IPS-18c (cell line): Measurements from ENCODE around the gene RAP1GAP.

ENCODE experiments used
- H3K4me3 ChIP-seq: 2 replicates; pipeline ENCODE4 v1.7.0; 2013; ENCODE audit warnings: low read depth, mild to moderate bottlenecking, low read length, moderate library complexity; ENCODE audit not compliant: insufficient read depth
- H3K9me3 ChIP-seq: one replicate; pipeline ENCODE4 v1.6.1; 2013; ENCODE audit warnings: mild to moderate bottlenecking, low read length, moderate library complexity; ENCODE audit not compliant: control insufficient read depth, insufficient read depth

RAP1GAP gene

GRCh38 chr1:21596174-21596573 is 73.0 kb downstream of the RAP1GAP start:
- H3K9me3 ChIP-seq, result no peaks in the 10 kb centered on the region

GRCh38 chr1:21594935-21595897 is 73.9 kb downstream of the RAP1GAP start:
- Histone ChIP-seq H3K4me3 (no peak overlapping the region), H3K9me3 (no peaks in the 10 kb centered on the region)

More at GRCh38 chr1:21596174-21596573, 73.0 kb downstream of the RAP1GAP start:
- no peak overlapping the region for H3K4me3 ChIP-seq

GRCh38 chr1:21594501-21594900 is 74.7 kb downstream of the RAP1GAP start:
- Histone ChIP-seq H3K4me3 (no peak overlapping the region), H3K9me3 (no peaks in the 10 kb centered on the region)

DNA sequence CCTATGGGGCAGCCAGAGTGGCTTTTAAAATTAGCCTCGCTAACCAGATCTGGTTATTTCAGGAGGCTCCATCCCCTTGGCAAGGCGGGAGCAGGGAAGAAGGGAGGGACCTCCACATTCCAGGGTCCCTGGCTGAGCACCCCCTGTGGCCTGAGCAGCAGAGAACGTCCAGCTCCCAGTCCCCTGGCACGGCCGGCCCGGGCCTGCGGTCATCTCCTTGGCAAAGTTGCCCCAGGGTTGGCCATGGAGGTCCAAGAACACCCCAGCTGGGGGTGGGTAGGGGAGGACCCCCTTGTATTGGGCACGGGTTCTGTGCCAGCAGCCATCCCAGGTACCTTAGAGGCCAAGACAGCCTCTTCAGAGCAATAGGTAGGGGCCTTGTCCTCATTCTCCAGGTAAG is 75.9 kb downstream of the RAP1GAP start:
- Histone ChIP-seq H3K9me3 (no peaks in the 10 kb centered on the region), H3K4me3 (no peak overlapping the region)

DNA sequence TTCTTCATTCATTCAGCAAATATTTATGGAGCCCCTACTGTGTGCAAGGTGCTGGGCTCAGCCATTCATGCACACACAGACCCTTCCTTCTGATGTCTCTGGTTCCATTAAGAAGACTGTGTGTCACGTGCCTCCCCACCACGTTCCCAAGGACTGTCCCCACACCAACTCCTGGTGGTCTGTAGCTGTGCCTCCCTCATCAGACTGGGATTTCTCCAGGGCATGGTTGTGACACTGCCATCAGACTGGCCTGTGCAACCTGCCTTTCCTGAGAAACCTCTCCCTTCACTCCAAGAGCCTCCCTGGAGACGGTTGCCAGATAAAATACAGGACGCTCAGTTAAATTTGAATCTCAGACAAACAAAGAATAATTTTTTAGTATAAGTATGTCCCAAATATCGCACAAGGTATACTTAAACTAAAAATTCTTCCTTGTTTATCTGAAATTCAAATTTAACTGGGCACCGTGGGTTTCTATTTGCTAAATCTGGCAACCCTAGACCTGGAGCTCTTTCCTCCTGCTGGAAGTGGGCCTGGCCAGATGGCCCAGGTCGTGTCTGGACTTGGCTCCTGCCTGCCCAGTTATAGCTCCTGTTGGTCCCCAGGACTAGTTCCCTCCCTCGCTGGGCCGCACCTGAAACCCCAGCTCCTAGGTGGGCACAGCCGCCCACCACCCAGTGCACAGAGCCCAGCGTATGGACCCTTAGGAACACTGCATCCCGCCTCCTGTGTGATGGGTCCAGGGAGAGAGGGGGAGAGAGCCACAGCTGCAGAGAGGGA is 76.9 kb downstream of the RAP1GAP start:
- Histone ChIP-seq H3K9me3 (no peaks in the 10 kb centered on the region), H3K4me3 (no peak overlapping the region)

DNA sequence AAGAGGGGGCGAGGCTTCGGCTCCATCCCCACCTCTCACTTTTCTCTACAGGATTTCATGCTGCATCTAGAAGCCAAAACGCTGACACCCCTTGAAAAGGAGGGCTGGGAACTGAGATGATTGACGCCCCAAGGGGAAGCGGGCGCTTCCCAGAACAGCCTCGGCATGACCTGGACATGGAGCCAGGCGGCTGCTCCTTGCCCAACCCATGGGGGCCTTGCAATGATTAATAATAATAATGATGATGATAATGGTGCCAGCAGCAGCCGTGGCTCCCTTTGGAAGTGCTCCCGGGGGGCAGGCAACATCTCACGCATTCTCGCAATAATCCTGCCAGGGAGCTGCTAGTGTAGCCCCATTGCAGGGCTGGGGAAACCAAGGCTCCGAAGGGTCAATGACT is 78.2 kb downstream of the RAP1GAP start:
- H3K9me3 ChIP-seq, result no peaks in the 10 kb centered on the region
- no peak overlapping the region for H3K4me3 ChIP-seq

GRCh38 chr1:21590126-21590880 is 78.9 kb downstream of the RAP1GAP start:
- Histone ChIP-seq H3K9me3 (no peaks in the 10 kb centered on the region), H3K4me3 (no peak overlapping the region)

DNA sequence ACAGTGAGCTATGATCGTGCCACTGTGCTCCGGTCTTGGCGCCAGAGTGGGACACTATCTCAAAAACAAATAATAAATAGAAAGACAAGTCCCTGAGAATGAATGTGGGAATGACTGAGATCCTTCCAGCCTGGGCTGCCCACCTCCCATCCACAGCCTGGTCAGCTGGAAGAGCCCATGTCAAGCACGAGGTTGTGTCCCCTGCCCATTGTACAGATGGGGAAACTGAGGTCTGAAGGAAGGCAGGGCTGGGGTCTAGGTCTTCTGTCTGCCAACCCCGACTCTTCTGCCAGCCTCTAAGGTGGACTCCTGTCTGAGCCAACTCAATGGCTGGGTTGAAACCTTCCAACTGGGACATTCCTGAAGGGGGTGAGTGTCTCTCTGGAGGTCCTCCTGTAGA is 79.5 kb downstream of the RAP1GAP start:
- Histone ChIP-seq H3K4me3 (no peak overlapping the region), H3K9me3 (no peaks in the 10 kb centered on the region)

GRCh38 chr1:21587602-21587953 is 81.6 kb downstream of the RAP1GAP start:
- Histone ChIP-seq H3K4me3 (no peak overlapping the region), H3K9me3 (no peaks in the 10 kb centered on the region)

DNA sequence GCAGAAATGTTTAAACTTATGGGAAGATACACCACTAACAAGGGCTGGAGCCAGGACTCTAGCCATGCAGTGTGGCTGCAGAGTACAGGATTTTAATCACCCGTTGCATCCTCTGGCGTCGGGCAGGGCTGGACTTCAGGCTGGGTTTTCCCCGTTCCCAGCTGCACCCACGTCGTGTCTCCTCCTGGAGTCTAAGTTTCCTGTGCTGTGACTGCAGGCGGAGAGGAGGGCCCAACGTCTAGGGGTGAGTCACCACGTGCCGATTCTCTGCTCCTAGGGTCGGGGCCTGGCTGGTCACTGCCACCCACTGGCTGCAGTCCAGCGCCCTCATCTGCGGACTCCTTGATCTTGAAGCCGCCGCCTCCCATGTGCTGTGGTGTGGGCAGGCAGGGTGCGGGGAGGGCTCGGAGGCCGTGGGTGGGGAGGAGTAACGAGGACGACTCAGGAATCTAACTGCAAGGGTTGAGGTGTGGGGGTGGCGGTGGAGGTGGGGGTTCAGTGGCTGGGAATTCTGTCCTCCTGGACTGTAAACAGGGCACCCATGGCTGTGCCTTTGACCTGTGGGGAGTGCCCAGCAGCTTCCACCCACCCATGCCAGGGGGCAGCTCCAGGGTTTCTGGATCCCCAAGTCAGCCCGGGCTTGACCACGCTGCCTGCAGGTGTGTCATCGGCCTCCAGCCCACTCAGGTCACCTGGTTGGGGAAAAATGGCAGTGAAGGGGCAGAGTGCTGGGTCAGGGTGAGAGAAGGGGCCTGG is 82.1 kb downstream of the RAP1GAP start:
- Histone ChIP-seq H3K4me3 (no peak overlapping the region), H3K9me3 (no peaks in the 10 kb centered on the region)

DNA sequence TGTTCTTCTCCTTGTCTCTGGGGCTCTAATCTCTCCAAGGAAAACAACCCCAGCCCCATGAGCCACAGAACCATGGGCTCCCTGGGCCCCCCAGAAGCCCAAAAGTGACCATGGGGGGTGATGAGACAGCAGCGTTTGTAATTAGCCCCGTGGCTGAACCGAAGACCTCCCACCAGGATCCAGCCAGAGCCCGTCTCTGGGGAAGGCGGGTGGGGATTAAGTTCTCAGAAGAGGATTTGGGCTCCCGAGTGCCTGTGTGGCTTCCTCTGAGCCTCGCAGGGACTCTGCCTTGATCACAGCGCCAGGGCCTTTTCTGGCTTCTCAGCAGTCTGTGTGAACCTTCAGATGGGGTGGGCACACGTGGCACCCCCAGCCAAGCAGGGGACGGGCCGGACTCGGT is 82.9 kb downstream of the RAP1GAP start:
- Histone ChIP-seq H3K4me3 (no peak overlapping the region), H3K9me3 (no peaks in the 10 kb centered on the region)

- H3K9me3 ChIP-seq, result no peaks in the 10 kb centered on the region
- no peak overlapping the region for H3K4me3 ChIP-seq
Observed at GRCh38 chr1:21585037-21585436, 84.1 kb downstream of the RAP1GAP start.

DNA sequence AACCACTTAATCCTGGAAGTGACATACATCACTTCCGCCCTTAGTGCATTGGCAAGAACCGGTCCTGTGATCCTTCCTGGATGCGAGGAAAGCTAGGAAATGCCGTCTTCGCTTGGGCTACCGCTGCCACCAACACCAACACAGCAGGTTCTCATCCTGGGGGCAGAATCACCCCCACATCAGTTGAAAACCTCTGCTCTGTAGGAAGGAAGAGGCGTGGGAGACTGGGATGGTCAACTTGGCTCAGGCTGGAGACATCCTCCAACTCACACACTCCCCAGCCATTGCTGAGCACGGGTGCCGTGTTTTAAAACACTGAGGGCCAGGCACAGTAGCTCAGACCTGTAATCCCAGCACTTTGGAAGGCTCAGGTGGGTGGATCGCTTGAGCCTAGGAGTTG is 85.1 kb downstream of the RAP1GAP start:
- Histone ChIP-seq H3K4me3 (no peak overlapping the region), H3K9me3 (no peaks in the 10 kb centered on the region)

- no peak overlapping the region for H3K4me3 ChIP-seq
- H3K9me3 ChIP-seq, result no peaks in the 10 kb centered on the region
Observed at GRCh38 chr1:21579791-21580190, 89.4 kb downstream of the RAP1GAP start.

DNA sequence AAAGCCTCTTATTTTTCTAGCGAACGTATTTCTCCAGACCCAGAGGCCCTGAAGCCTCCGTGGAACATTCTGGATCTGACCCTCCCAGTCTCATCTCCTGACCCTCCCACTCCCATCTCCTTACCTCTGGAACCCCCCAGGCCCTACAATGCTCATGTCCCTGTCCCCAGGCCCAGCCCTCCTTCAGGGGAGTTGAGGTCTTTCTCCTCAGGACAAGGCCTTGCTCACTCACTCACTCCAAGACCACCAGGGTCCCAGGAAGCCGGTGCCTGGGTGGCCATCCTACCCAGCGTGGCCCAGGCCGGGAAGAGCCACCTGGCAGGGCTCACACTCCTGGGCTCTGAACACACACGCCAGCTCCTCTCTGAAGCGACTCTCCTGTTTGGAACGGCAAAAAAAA is 91.2 kb downstream of the RAP1GAP start:
- Histone ChIP-seq H3K4me3 (no peak overlapping the region), H3K9me3 (no peaks in the 10 kb centered on the region)

- H3K4me3 ChIP-seq, result no peak overlapping the region
- no peaks in the 10 kb centered on the region for H3K9me3 ChIP-seq
Observed at GRCh38 chr1:21577324-21577723, 91.8 kb downstream of the RAP1GAP start.

DNA sequence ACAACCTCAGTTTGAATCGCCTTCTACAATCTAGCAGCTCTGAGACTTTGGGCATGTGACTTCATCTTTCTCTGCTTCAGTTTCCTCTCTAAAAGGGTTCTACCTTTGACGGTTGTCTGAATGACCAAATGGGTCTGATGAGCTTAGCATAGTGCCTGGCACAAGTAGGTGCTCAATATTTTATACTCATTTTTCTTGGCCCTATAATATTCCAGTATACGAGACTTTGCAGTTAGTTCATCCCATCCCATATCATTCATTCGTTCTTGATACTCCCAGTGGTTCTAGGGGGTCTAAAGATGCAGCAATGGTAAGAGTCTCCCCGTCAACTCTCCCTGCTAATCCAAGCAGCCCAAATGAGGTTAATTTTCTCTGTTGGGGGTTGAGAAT is 92.4 kb downstream of the RAP1GAP start:
- Histone ChIP-seq H3K9me3 (no peaks in the 10 kb centered on the region), H3K4me3 (no peak overlapping the region)
